GM19395 (cell line): ENCODE results near the gene CENPK.
"Not testable (repeated sequence)": the region's sequence is repeated elsewhere in the genome, so short reads cannot be mapped to it uniquely, and the experiment has no call there.

Experiments
- ATAC-seq: cut with Tn5 transposase; IDR thresholded peaks from one replicate; pipeline ENCODE4 v1.9.1; 2021; ENCODE audit warnings: mild to moderate bottlenecking, moderate library complexity; ENCODE audit not compliant: unreplicated experiment

The CENPK gene, protein sequence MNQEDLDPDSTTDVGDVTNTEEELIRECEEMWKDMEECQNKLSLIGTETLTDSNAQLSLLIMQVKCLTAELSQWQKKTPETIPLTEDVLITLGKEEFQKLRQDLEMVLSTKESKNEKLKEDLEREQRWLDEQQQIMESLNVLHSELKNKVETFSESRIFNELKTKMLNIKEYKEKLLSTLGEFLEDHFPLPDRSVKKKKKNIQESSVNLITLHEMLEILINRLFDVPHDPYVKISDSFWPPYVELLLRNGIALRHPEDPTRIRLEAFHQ

DNA sequence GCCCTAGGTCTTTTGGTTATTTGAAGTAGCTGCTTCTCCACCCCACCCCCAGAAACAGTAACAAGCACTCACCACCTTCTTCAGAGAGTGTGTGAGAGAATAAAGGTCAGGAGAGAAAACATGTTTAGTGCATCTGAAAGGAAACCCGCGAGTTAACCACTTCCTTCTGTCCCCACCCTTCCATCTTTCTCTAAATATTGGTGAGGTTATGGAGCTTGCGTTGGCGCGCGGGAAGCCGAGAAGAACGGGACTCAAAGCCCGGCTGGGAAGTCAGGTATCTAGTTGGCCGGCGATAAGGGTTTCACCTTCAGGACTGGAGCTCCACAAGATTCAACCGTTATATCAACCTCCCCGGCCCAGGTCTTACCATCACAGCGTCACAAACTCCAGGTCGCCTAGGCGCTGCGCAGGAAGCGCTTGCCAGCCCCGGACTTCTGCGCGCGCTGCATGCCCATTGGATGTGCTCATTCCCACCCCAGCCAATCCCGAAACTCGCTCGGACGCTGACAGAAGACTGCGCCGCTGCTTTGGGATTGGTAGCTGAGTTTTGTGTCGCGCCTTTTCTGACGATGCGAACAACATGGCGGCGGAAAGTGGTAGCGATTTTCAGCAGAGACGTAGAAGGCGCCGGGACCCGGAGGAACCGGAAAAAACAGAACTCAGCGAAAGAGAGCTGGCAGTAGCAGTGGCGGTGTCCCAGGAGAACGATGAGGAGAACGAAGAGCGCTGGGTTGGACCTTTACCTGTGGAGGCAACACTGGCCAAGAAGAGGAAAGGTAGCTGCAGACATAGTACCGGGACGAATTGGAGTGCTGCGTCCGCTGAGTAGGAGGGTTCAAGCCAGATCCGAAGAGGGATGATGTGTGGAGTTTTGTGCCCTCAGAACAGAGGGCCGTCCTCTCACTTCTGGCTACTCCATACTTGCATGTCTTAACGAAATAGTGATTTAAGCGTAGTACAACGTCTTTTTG is at the start of gene CENPK, which contains the start of gene PPWD1:
Gene CENPK (minus strand): TSS at position 438 of the 971 bp plus-strand sequence. CDS start 8,261 bp downstream, outside the sequence.
Gene PPWD1 (plus strand): TSS at position 566 of the 971 bp plus-strand sequence. CDS start 15 bp downstream, at position 581.
- ATAC-seq = peak; percentile 98

DNA sequence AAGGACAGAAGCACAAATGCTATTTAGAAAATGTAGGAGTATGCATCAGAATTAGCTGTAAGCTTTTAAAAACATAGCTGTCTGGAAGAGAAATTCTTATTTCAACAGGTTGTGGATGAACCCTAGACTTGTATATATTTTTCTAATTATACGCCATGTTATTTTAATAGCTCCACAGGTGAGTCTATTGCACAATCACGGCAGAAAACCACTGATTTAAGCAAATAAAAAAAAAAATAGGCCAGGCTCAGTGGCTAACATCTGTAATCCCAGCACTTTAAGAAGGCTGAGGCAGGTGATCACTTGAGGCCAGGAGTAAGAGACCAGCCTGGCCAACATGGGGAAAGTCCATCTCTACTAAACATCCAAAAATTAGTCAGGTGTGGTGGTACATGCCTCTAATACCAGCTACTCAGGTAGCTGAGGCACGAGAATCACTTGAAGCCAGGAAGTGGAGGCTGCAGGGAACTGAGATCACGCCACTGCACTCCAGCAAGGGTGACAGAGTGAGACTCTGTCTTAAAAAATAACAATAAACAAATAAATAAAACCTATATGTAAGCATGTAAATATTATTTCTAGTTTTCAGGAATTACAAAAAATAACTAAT is 49.4 kb upstream of the CENPK start:
- no peak for ATAC-seq

DNA sequence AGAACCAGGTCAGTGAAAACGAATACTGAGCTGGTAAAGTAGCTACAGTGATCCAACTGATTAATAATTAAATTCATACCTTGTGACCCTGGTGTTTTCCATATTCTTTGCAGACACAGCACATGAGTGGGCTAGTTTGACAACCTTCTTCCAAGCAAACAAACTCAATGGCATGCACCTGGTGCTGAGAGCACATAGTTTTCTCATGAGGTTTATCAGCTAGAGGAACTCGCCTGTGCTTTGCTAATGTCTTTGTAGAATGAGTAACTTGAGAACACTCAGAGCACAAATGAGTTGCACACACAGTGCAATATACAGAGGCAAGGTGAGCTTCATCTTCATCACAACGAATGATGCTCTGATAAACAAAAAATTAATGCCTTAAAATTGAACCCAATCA is 48.6 kb upstream of the CENPK start:
- no peak for ATAC-seq

DNA sequence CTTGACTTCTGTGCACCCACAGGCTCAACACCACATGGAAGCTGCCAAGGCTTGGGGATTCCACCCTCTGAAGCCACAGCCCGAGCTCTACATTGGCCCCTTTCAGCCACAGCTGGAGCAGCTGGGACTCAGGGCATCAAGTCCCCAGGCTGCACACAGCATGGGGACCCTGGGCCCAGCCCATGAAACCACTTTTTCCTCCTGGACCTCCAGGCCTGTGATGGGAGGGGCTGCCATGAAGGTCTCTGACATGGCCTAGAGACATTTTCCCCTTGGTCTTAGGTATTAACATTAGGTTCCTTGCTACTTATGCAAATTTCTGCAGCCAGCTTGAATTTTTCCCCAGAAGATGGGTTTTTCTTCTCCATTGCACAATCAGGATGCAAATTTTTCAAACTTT is 38.8 kb upstream of the CENPK start:
- ATAC-seq = not testable (repeated sequence)

DNA sequence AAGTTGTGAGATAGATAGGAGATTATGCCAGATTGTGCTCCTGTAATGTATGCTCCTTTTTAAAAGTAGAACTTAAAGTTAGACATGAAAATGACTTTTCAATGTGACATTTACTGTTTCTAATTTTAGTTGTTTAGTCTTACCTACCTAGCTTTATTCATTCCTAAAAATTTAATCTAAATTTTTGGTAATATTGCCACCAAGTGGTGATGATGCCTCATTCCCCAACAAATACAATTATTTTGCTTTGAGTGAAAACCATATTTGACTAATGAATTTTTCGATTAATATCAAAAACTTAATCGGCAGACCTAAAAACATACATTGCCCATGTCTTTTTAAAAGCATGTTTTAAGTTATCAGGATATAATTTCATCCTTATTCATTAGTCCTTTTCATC is 25.7 kb upstream of the CENPK start:
- no peak for ATAC-seq

DNA sequence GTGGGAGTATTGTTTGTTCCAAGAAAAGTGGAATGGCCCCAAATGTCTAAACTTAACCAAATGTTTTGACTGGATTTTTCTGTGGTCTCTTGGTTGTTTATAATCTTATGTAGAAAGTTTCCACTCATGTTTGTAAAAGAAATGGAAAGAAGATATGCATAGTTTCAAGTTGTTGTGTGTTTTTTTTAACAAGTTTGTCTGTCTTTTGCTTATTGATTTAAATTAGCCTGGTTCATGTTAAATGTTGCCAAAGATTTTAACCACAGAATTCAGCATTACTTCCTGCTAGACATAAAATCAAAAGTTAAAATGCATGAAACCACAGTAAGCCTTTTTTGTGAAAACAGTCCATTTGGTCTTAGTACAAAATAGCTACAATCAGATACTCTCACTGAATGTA is 14.2 kb upstream of the CENPK start:
- ATAC-seq = no peak

DNA sequence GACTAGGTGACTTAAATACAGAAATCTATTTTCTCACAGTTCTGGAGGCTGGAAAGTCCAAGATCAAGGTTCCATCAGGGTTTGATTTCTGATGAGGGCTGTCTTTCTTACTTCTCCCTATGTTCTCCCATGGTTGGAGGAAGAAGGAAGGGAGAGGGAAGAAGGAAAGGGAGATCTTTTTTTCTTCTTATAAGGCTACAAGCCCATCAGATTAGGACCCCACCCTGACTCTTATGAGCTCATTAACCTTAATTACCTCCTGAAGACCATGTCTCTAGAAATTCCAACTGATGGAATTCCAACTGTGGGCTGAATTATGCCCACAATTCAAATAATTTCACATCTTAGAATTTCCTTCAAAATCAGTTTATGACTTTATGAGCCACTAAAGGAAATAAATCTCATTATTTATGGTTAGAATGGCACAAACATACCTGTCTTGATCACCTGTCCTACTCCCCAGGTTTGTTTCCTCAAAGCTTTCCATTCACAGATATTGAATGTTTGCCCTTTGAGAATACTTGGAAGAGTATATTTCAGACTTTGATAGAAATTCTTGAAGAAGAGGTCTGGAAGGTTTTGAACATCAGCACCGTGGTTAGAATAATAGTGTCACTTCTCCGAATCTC is 7.7 kb upstream of the CENPK start:
- ATAC-seq = no peak

DNA sequence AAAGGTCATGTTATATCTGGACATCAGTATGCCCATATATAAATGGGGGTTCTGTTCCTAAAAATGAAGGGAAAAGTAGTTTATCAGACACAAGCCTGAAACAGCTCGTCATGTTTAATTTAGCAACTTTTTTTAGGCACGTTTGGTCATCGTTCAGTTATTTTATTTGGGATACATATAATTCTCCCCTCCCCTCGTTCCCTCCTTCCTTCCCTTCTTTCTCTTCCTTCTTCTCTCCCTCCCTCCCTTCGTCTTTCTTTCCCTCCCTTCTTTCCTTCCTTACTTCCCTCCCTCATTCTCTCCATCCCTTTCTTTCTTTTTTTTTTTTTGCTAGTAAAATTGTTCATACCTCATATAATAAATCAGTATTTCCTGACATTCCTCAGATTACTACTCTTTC is 3.5 kb upstream of the CENPK start:
- no peak for ATAC-seq

DNA sequence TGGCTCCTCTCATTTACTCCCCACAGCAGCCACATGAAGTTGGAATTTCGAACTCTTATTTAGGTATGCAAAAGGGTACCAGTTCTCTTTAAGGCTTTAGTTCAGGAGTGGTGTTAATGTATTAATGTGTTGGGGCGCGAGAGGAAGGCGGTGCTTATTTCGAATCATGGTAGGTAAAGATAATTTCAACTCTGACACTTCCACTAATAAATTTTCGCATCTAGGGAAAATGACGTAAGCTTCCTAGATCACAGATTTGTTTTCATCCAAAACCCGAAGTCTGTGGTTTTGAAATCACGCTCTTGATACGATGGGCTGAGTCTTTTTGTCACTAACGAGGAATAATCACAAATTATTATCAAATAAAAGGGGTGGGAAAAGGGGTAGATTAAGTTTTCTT is 809 bp upstream of the CENPK start:
- no peak for ATAC-seq

DNA sequence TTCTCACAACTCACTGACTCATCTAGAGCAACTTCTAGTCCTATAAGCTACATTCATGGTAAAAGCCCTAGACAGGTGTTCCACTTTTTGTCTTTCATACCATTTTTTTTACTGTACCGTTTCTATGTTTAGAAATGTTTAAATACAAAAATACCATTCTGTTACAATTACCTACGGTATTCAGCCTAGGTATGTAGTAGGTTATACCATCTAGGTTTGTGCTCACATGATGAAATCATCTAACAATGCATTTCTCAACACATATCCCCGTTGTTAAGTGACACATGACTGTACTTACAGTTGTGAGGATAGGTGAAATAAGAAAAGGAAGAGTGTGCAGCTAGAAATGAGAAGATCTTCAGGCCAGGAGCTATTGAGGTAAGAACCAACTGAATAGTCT is 6.2 kb downstream of the CENPK start:
- ATAC-seq = no peak

DNA sequence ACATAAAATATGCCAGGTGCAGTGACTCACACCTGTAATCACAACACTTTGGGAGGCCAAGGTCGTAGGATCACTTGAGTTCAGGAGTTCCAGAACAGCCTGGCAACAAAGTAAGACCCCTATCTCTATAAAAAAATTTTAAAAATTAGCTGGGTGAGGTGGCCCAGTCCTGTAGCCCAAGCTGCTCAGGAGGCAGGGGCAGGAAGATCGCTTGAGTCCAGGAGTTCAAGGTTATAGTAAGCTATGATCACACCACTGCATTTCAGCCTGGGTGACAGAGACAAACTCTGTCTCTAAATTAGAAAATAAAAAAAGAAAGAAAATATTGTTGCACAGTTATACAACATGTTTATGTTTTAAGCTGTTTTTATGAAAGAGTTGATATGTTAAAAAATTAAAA is 6.8 kb downstream of the CENPK start:
- no peak for ATAC-seq

DNA sequence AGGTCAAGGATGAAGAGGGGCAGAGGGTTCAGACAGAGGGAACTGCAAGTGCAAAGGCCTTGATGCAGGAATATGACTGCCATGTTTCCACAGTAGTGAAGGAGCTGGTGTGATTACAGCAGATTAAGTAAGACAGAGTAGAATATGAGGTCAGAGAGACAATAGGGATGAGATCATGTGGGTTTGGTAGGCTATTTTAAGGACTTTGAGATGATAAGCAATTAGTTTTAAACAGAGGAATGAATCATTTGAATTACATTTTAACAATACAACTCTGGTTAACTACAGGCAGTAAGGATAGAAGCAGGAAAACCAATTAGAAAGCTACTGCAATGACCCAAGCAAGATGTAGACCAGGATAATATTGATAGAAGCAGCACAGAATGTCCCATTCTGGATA is 7.7 kb downstream of the CENPK start:
- ATAC-seq = no peak

DNA sequence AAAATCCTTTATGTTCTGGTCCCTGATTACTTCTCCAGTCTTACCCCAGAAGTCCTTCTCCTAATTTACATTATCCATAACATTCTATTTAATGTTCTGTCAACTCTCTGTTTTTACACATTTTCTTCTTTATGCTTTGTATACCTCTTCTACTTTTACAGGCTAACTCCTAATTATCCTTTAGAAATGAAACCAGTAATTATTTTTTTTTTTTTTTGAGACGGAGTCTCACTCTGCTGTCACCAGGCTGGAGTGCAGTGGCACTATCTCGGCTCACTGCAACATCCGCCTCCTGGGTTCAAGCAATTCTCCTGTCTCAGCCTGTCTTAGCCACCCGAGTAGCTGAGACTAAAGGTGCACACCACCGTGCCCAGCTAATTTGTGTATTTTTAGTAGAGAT is 9.0 kb downstream of the CENPK start:
- ATAC-seq = no peak

DNA sequence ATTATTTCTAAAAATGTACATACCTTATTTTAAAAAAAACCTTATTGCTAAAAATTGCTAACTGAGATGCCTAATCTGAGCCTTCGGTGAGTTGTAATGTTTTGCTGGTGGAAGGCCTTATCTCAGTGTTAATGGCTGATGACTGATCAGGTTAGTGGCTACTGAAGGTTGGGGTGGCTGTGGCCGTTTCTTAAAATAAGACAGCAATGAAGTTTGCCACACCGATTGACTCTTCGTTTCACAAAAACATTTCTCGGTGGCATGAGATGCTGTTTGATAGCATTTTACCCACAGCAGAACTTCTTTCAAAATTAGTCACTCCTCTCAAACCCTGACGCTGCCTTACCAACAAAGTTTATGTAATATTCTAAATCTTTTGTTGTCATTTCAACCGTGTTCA is 14.7 kb downstream of the CENPK start:
- no peak for ATAC-seq

DNA sequence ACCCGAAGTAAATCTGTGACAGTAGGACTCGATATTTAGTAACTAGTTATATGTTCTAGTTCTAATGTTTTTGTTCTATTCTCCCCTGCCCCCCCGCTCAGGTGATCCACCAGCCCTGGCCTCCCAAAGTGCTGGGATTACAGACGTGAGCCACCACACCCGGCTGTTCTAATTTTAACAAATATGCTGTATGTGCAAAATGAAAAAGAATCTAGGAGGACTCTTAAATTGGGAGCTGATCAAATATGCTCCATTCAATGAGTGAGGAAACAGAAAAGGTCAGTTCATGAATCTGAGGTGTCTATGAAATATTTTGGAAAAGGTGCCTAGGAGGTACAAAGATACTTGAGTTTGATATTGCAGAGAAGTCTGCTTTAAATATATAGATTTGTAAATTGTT is 16.8 kb downstream of the CENPK start:
- ATAC-seq = no peak

DNA sequence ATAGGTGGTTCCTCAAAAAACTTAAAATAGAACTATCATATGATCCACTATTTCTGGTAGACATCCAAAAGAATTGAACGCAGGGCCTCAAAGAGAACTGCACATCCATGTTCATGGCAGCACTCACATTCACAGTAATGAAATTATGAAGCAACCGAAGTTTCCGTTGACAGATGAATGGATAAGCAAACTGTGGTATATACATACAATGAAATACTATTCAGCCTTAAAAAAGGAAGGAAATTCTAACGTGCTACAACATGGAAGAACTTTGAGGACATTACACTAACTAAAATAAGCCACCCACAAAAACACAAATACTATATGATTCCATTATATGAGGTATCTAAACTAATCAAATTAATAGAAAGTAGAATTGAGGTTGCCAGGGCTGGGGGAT is 18.5 kb downstream of the CENPK start:
- ATAC-seq = no peak

DNA sequence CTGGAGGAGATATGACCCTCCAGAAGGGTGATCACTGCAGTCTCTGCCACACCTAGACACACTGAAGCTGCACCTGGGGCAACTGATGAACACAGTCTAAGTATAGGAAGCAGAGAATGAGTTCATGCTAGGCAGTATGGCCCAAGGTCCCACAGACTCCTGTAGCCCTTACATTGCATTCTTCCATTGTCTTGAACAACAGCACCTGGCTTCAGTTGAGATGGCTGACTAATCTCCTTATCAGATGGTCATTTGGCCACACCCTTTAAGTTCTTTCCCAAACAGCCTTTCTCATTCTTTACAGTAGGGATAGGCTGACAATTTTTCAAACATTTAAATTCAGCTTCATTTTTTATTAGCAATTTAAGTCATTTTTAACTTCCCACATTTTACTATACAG is 23.1 kb downstream of the CENPK start:
- no peak for ATAC-seq

DNA sequence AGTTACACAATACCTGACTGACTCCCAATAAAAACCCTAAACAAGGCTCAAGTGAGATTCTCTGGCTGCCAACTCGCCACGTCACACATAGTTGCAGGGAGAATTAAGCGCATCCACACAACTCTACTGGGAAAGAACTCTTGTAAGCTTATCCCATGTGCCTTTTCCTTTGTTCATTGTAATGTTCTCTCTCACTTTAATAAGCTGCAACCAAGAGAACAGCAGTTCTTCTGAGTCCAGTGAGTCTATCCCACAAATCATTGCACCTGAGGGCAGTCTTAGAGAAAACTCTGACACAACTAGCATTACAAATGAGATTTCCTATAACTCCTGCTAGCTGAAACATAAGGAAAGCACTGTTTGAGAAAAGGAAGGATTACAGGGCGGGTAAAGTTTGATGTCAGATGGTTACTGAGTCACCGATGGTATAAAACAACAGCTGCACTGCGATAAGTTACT is 27.4 kb downstream of the CENPK start:
- ATAC-seq = no peak

DNA sequence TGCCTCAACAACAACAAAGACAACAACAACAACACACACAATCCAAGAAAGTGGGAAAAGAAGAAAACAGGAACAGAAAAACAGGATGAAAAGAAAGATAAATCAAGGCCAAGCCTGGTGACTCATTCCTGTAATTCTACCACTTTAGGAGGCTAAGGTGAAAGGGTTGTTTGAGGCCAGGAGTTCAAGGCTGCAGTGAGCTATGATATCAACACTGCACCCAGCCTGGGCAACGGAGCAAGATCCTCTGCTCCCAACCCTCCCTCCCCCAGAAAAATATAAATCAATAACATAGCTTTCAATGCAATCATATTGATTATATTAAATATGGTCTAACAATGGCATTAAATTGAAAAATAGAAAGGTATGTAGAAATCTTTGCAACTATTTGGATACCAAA is 32.1 kb downstream of the CENPK start:
- no peak for ATAC-seq

DNA sequence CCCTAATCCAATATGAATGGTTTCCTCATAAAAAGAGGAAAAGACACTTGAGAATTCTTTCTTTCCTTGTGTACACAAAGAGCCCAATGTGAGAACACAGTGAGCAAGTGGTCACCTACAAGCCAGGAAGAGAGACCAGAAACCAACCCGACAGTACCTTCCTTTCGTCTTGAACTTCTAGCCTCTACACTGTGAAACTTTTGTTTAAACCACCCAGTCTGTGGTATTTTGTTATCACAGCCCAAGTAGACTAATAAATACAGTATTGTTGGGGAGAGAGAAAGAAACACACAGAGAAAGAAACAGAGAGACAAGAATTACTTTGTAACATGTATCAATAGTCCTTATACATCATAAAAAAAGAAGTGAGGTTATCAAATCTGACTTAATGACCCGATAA is 37.2 kb downstream of the CENPK start:
- no peak for ATAC-seq
